Smooth muscle cell of the pulmonary artery (primary cell): ENCODE measurements around the gene CCDC190. TPM values are rescaled to one million over a fixed set of nuclear protein-coding genes. Genes with fewer than 3 reads are reported as not detected.

Source experiments
- total RNA-seq: library from RNA; depleted of rRNA; stranded (reverse); fragments of >200 nt; gene quantifications from 2 replicates; pipeline ENCODE4 v1.2.3, GENCODE V29; 2014

Gene CCDC190
- 1.3 and 1.8 TPM in 2 replicates for total RNA-seq

DNA sequence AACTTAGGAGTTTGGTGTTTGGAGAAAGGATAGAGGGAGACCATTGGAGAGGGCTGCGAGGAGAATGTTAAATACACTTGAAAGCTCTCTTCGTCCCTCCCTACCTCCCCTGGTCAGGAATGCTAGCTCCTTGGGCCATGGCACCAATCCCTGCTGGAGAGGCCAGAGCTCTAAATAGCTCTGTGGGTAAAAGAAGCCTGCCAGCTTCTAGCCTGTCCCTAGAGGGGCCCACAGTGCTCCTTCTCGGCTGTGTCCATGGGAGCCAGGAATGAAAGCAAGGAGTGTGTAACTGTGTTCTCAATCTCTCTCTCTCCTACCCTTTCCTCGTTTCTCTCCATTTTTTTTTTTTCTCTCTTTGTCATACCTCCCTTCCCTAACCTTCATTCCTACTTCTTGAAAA is at the start of gene CCDC190:
TSS of gene CCDC190 (minus strand) at position 75 of the 400 bp plus-strand sequence. CDS start 1,529 bp downstream, outside the sequence.

Other genes with a start within 250 kb of the CCDC190 start
- 282 and 310 TPM in 2 replicates for gene DDR2, start 228.7 kb downstream of the CCDC190 start, total RNA-seq
- gene HSD17B7, start 70.5 kb downstream of the CCDC190 start, total RNA-seq: 19.5 and 19.8 TPM in 2 replicates
- gene RGS4, start 208.2 kb upstream of the CCDC190 start, total RNA-seq: 792 and 809 TPM in 2 replicates